ENCODE data around the gene PTPRE.

PTPRE gene

GRCh38 chr10:127907411-127908105 lies 655 bp downstream of the PTPRE start:
- DNase-seq (ENCODE audit: low read depth in 2 of 2, low spot score in 1 of 2): no peak

GRCh38 chr10:127908106-127908958 lies 1.4 kb downstream of the PTPRE start:
- DNase-seq (ENCODE audit: low read depth in 2 of 2, low spot score in 1 of 2): no peak

- no peak for DNase-seq (ENCODE audit: low read depth in 2 of 2, low spot score in 1 of 2)
Observed at GRCh38 chr10:127908959-127909267, 2.0 kb downstream of the PTPRE start.

- DNase-seq (ENCODE audit: low read depth in 2 of 2, low spot score in 1 of 2): no peak
Observed at GRCh38 chr10:127909716-127910463, 3.0 kb downstream of the PTPRE start.

GRCh38 chr10:127910464-127910770 lies 3.5 kb downstream of the PTPRE start:
- no peak for DNase-seq (ENCODE audit: low read depth in 2 of 2, low spot score in 1 of 2)

GRCh38 chr10:127911218-127911866 lies 4.4 kb downstream of the PTPRE start:
- DNase-seq (ENCODE audit: low read depth in 2 of 2, low spot score in 1 of 2): no peak

- DNase-seq (ENCODE audit: low read depth in 2 of 2, low spot score in 1 of 2): no peak
Observed at GRCh38 chr10:127911867-127912257, 5.0 kb downstream of the PTPRE start.

GRCh38 chr10:127912607-127913367 lies 5.9 kb downstream of the PTPRE start:
- DNase-seq (ENCODE audit: low read depth in 2 of 2, low spot score in 1 of 2): no peak

- no peak for DNase-seq (ENCODE audit: low read depth in 2 of 2, low spot score in 1 of 2)
Observed at GRCh38 chr10:127913368-127913759, 6.5 kb downstream of the PTPRE start.

GRCh38 chr10:127915324-127915723 lies 8.4 kb downstream of the PTPRE start:
- DNase-seq (ENCODE audit: low read depth in 2 of 2, low spot score in 1 of 2): no peak

GRCh38 chr10:127916826-127917225 lies 9.9 kb downstream of the PTPRE start:
- no peak for DNase-seq (ENCODE audit: low read depth in 2 of 2, low spot score in 1 of 2)

- no peak for DNase-seq (ENCODE audit: low read depth in 2 of 2, low spot score in 1 of 2)
Observed at GRCh38 chr10:127918572-127918971, 11.7 kb downstream of the PTPRE start.

- no peak for DNase-seq (ENCODE audit: low read depth in 2 of 2, low spot score in 1 of 2)
Observed at GRCh38 chr10:127919418-127920271, 12.7 kb downstream of the PTPRE start.

GRCh38 chr10:127920306-127921074 lies 13.6 kb downstream of the PTPRE start:
- DNase-seq (ENCODE audit: low read depth in 2 of 2, low spot score in 1 of 2): no peak

GRCh38 chr10:127921075-127921752 lies 14.3 kb downstream of the PTPRE start:
- DNase-seq (ENCODE audit: low read depth in 2 of 2, low spot score in 1 of 2): no peak

GRCh38 chr10:127921753-127922145 lies 14.8 kb downstream of the PTPRE start:
- no peak for DNase-seq (ENCODE audit: low read depth in 2 of 2, low spot score in 1 of 2)

GRCh38 chr10:127922206-127922605 lies 15.3 kb downstream of the PTPRE start:
- DNase-seq (ENCODE audit: low read depth in 2 of 2, low spot score in 1 of 2): no peak

- DNase-seq (ENCODE audit: low read depth in 2 of 2, low spot score in 1 of 2): no peak
Observed at GRCh38 chr10:127922675-127923366, 15.9 kb downstream of the PTPRE start.

Measured in stimulated activated CD8-positive, alpha-beta memory T cell treated with anti-CD3 and anti-CD28 coated beads, Interleukin-4, amount 100 ng/mL, for 1 hour (primary cell).